Type B pancreatic cell (in vitro differentiated cells): ENCODE data around the gene FOXK2. TPM values are rescaled to one million over a fixed set of nuclear protein-coding genes. Genes with fewer than 3 reads are reported as not detected.

Experiments
- DNase-seq: peaks from one replicate; pipeline ENCODE4 v3.0.0; 2021; ENCODE audit warnings: mixed read lengths; ENCODE audit not compliant: unreplicated experiment; ENCODE audit errors: extremely low spot score
- H3K27ac Mint-ChIP-seq: 2 replicates; pipeline ENCODE4 v1.8.0; 2021; ENCODE audit warnings: mild to moderate bottlenecking, mixed read lengths
- H3K27me3 Mint-ChIP-seq: 2 replicates; pipeline ENCODE4 v1.8.0; 2021; ENCODE audit warnings: mixed read lengths
- H3K36me3 Mint-ChIP-seq: 2 replicates; pipeline ENCODE4 v1.8.0; 2021; ENCODE audit warnings: mixed read lengths
- H3K4me1 Mint-ChIP-seq: one replicate; pipeline ENCODE4 v1.8.0; 2021; ENCODE audit warnings: mixed read lengths; ENCODE audit not compliant: unreplicated experiment
- H3K4me3 Mint-ChIP-seq: 2 replicates; pipeline ENCODE4 v1.8.0; 2021; ENCODE audit warnings: mild to moderate bottlenecking, mixed read lengths
- H3K9me3 Mint-ChIP-seq: 2 replicates; pipeline ENCODE4 v1.8.0; 2021; ENCODE audit warnings: mixed read lengths
- CTCF ChIP-seq: fragments of 200-600 bp; sonication (generic); conservative IDR thresholded peaks from 2 replicates; pipeline ENCODE4 v1.5.0; 2021; ENCODE audit warnings: antibody characterized with exemption, mild to moderate bottlenecking
- total RNA-seq: library from RNA; stranded (reverse); gene quantifications from 2 replicates; pipeline ENCODE4 v1.2.1, GENCODE V29; 2021; ENCODE audit warnings: low replicate concordance

Gene FOXK2
- total RNA-seq, 1 donor from 2014 or later: 75.5 TPM

- Mint-ChIP-seq H3K4me3 (no peak overlapping the region), H3K4me1 (no peaks in the 10 kb centered on the region), H3K27me3 (no peaks in the 10 kb centered on the region), H3K9me3 (no peaks in the 10 kb centered on the region), H3K36me3 (peaks cover 15% of the 10 kb centered on the region), H3K27ac (no peak overlapping the region)
- TF ChIP-seq CTCF: no peak
- DNase-seq: no peak
Observed at GRCh38 chr17:82487910-82488309, 31.6 kb upstream of the FOXK2 start.

- peaks cover 10% of the 10 kb centered on the region for H3K36me3 Mint-ChIP-seq
- H3K4me3 Mint-ChIP-seq: no peak overlapping the region
- TF ChIP-seq CTCF: no peak
- no peak overlapping the region for H3K27ac Mint-ChIP-seq
- H3K4me1 Mint-ChIP-seq: peaks cover 4% of the 10 kb centered on the region
- no peaks in the 10 kb centered on the region for H3K9me3 Mint-ChIP-seq
- no peak for DNase-seq
- H3K27me3 Mint-ChIP-seq: no peaks in the 10 kb centered on the region
Observed at GRCh38 chr17:82489117-82489516, 30.4 kb upstream of the FOXK2 start.

- H3K27ac Mint-ChIP-seq: no peak overlapping the region
- H3K9me3 Mint-ChIP-seq: no peaks in the 10 kb centered on the region
- no peak overlapping the region for H3K4me3 Mint-ChIP-seq
- no peak for DNase-seq
- peaks cover 5% of the 10 kb centered on the region for H3K36me3 Mint-ChIP-seq
- TF ChIP-seq CTCF: no peak
- peaks cover 8% of the 10 kb centered on the region for H3K27me3 Mint-ChIP-seq
- peaks cover 12% of the 10 kb centered on the region for H3K4me1 Mint-ChIP-seq
Observed at GRCh38 chr17:82489851-82490511, 29.6 kb upstream of the FOXK2 start.

- Mint-ChIP-seq H3K4me3 (no peak overlapping the region), H3K27ac (no peak overlapping the region), H3K9me3 (no peaks in the 10 kb centered on the region), H3K36me3 (peaks cover 4% of the 10 kb centered on the region), H3K4me1 (peaks cover 12% of the 10 kb centered on the region), H3K27me3 (peaks cover 8% of the 10 kb centered on the region)
- DNase-seq: no peak
- TF ChIP-seq CTCF: no peak
Observed at GRCh38 chr17:82490512-82491195, 28.9 kb upstream of the FOXK2 start.

GRCh38 chr17:82491196-82491530, 28.4 kb upstream of the FOXK2 start:
- H3K4me1 Mint-ChIP-seq: peaks cover 12% of the 10 kb centered on the region
- no peak for TF ChIP-seq CTCF
- no peak for DNase-seq
- no peak overlapping the region for H3K27ac Mint-ChIP-seq
- H3K27me3 Mint-ChIP-seq: peaks cover 8% of the 10 kb centered on the region
- peaks cover 3% of the 10 kb centered on the region for H3K36me3 Mint-ChIP-seq
- H3K4me3 Mint-ChIP-seq: no peak overlapping the region
- no peaks in the 10 kb centered on the region for H3K9me3 Mint-ChIP-seq
